T-helper 9 cell (primary cell): ENCODE results near the gene SYN1.
"Not testable (repeated sequence)": the region's sequence is repeated elsewhere in the genome, so short reads cannot be mapped to it uniquely, and the experiment has no call there.

Experiments used
- DNase-seq: peaks from one replicate; pipeline ENCODE4 v3.0.0-alpha.2; 2020
- total RNA-seq, 2 donors: gene quantifications; one replicate each; lab custom pipeline; 2026; lab: John Stamatoyannopoulos, UW

Gene SYN1
- total RNA-seq, result 0 to 0.14 reads per million in 2 donors

DNA sequence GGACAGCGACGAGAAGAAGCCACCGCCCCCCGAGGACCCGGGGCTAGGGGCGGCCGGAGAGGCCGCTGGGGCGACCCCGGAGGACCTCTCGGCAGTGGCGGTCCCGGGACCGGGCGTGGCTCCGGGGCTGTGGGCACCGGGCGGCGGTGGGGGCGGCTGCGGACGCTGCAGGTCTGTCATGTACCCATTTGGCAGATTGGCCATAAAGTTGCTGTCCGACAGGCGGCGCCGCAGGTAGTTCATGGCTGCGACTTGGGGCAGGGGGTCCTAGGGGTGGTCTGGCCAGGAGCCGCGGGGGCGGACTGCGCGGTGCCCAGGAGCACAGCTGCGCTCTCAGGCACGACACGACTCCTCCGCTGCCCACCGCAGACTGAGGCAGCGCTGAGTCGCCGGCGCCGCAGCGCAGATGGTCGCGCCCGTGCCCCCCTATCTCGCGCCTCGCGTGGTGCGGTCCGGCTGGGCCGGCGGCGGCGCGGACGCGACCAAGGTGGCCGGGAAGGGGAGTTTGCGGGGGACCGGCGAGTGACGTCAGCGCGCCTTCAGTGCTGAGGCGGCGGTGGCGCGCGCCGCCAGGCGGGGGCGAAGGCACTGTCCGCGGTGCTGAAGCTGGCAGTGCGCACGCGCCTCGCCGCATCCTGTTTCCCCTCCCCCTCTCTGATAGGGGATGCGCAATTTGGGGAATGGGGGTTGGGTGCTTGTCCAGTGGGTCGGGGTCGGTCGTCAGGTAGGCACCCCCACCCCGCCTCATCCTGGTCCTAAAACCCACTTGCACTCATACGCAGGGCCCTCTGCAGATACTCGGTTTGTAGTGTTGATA is at the start of gene SYN1:
Gene SYN1 (minus strand): TSS at position 372 of the 817 bp plus-strand sequence. CDS start 129 bp downstream, at position 243.
- peak; percentile 69 for DNase-seq

- not testable (repeated sequence) for DNase-seq
Measured at GRCh38 chrX:47665797-47666196, 46.1 kb upstream of the SYN1 start.

GRCh38 chrX:47664737-47665136 is 45.1 kb upstream of the SYN1 start:
- no peak for DNase-seq

DNA sequence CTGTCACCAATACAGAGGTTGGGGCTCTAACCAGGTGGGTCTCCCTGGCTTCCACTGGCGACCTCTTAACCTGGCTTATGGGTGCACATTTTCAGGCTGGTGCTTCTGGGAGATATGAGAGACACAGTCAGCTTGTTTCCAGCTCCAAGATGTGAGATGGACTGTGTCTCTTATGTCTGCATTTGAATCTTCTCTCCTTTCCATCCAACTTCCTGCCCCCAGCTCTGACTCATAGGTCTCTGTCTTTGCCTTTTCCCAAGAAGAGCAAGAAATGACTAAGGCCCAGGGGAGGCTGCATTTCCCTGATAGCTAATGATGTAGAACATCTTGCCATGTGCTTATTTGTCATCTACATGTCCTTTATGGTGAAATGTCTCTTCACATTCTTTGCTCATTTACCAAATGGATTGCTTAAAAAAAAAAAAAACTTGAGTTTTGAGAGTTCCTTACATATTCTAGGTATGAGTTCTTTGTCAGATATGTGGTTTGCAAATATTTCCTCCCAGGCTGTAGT is 42.5 kb upstream of the SYN1 start:
- no peak for DNase-seq

DNA sequence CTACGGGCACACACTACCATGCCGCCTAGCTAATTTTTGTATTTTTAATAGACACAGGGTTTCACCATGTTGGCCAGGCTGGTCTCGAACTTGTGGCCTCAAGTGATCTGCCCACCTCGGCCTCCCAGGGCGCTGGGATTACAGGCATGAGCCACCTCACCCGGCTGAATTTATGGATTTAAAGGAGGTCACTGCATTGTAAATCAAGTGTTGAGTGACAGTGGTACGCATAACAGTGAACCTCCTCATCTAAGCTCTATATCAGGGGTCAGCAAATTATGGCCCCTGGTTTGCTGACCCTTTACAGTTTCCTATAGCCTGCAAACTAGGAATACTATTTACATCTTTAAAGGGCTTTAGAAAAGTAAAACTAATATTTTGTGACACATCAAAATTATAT is 41.9 kb upstream of the SYN1 start:
- DNase-seq, result no peak

- no peak for DNase-seq
Measured at GRCh38 chrX:47659421-47659726, 39.7 kb upstream of the SYN1 start.

DNA sequence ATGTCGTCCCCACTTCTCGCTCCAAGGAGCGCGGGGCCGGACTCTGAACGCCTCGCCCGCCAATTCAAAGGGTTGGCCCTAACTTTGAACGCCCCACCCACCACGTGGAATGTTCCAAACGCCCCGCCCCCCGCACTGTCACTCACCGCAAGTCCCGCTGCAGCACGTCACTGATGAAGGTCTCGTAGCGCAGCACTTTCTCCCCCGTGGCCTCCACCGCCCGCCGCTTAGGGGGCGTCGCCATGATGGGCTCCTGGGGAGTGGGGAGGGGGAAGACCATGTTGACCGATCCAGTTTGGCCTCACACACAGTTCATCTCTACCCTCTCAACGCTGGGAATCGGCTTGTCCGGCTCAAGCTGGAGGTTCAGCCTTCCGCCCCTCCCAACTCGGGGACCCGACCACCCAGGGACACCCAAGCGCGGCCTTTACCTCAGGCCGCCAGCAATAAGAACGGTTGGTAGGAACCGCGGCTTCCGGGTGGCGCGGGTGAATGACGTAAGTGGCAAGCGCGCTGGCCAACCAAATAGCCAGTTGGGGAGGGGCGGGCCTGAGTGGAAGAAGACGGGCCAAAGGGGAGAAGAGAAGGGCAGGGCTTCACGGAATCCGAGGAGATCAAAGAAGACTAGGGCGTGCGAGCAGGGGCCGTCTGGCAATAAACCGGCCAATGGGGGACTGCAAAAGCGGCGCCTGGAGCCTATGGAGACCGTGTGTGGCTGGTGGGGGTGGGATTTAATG is 39.2 kb upstream of the SYN1 start, which contains the start of gene UXT:
Gene UXT (minus strand): TSS at position 497 of the 737 bp plus-strand sequence. CDS start 253 bp downstream, at position 244.
- peak; percentile 87 for DNase-seq

- DNase-seq, result no peak
Measured at GRCh38 chrX:47658301-47658683, 38.6 kb upstream of the SYN1 start.

DNA sequence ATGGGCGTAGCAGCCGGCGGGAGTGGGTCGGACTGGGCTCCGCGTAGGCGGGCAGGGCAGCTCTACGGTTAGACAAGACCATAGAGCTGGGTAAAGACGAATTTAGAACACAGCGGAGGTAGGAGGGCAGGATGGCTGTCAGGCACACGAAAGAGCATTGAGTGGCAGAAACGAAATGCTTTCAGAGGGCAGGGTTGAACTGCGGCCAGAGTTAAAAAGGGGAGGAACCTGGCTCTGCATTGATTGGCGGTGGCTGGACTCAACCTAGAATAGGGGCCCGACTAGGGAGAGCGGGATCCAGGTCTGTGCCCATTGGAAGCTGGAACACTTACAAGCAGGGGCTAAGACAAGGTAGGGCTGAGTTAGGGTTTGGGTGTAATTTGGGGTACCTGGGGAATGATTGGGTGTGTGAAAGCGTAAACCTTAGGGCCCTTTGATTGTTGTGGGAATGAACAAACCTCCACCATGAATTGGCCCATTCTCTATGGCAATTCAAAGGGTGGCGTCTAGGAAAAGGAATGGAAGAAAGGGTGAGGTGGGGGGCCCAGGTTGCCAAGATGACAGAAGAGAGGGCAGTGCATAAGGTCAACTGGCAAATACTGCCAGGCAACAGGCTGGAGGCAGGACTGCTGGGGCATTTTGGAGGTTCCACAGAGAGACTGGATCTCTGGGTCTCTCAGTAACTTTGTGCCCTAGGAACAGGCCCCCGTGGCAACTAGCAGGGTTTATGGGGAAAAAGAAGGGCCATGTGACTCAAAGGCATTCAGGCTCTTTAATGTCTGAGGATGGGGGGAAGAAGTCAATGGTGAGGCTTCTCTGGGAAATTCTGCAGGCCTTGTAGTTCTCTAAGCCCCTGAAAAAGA is 31.6 kb upstream of the SYN1 start:
- DNase-seq, result no peak

DNA sequence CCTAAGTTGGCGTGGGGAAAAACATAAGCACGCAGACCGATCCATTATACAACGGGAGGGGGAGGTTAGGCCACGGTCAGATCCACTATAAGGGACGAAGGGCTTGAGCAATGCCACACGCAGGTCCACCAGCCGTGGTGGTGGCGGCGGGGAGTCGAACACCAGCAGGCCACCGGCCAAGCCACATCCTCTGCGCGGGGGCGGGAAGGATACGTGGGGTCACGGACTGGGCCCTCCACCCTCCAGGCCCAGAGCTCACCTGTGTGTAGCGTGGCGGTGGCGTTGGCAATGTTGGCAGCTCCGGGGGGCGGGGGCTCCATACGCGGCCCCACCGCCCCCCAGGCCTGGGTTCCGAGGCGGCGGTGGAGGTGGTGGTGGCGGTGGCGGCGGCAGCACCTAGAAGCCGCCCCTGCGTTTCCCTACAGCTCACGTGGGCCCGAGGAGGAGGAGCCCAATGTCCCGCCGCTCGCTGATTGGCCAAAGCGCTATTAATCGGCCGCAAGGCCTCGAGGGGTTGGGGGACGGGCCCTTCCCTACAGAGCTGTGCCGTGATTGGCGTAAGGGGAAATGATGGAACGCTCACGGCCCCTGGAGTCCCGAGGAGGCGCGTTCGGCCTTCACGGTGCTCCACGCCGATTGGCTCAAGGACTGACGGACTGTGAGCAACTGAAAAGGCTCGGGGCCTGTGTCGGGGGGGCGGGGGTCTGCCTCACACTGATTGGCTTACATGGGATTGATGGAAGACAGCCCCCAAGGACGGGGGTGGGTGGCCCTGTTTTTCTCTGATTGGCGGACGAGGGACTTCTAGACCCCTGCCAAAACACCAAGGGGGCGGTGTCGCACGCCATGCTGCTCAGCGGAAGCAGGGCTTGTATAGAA is 30.7 kb upstream of the SYN1 start, which contains the start of gene ELK1:
Gene ELK1 (minus strand): TSS at position 400 of the 879 bp plus-strand sequence. CDS start 9,122 bp downstream, outside the sequence.
- DNase-seq, result peak; percentile 76

- no peak for DNase-seq
Measured at GRCh38 chrX:47649781-47650163, 30.1 kb upstream of the SYN1 start.

DNA sequence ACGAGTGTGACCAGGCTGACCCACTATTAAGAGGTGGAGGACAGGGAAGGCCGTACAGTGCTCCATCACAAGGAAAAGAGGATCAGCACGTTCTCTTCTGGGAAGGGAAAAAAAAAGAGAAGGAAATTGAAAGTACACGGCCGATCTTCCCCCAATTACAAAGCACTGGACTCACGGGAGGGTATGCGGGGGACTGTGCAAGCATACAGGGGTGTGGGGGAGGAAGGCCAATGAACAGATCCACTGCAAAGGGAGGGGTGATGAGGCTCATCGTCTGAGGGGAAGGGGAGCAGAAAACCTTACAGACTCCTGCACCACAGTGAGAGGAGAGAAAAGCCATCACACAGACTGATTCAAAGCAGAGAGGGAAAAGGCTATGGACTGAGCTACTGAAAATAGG is 29.6 kb upstream of the SYN1 start:
- DNase-seq, result no peak

DNA sequence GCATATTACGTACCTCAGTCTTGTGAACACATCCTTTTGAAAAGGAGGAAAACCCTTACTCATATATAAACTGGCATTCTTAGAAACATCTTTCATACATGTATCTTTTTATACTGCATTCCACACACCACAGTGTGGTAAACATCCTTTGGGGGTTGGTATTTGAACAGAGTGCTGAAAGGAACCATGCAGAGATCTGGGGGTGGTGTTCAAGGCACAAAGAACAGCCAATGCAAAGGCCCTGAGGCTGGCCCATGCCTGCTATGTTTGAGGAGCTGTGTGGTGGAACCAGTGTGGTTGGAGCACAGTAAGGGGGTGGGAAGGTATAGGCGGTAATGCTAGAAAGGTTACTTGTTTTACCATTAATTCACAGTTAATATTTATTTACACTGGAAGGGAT is 28.7 kb upstream of the SYN1 start:
- DNase-seq, result no peak

GRCh38 chrX:47646636-47647035 is 27.0 kb upstream of the SYN1 start:
- DNase-seq, result no peak

GRCh38 chrX:47645530-47645929 is 25.9 kb upstream of the SYN1 start:
- DNase-seq, result no peak

DNA sequence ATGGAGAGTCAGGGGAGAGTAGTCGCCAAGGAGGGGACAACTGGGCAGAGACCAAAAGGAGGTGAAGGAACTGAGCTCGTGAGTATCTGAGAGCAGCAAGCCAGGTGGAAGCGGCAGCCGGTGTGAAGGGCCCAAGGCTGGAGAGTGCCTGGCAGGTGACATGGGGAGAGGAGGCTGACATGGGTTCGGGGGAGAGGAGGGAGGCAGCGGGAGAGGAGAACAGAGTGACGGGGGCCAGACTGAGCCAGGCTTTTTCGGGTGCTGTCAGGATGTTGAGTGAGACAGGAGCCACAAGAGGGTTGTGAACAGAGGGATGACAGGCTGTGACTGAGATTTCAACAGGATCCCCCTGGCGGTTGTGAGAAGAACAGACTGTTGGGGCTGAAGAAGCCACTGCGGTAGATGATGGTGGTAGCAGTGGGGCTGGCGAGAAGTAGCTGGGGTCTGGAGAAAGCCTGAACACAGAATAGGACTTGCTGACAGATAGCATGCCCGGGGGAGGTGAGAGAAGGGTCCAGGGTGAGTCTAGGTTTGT is 25.0 kb upstream of the SYN1 start:
- no peak for DNase-seq

- DNase-seq, result no peak
Measured at GRCh38 chrX:47643926-47644325, 24.3 kb upstream of the SYN1 start.

DNA sequence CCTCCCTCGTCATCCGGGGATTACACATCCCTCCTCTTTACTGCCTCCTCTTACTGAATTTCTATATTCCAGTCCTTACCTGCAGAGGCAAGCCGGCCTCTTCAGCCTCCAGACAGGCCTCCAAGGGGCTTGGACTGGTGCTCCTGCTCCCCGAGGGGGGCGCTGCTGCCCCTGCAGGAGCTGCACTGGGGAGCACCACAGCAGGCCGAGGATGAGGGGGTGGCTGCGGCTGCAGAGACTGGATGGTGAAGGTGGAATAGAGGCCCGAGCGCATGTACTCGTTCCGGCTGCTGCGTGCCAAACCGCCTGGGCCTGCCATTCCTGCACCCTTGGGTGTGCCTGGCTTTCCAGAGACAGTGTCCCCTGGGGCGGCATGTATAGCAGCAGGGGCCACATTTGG is 19.2 kb upstream of the SYN1 start:
- no peak for DNase-seq

- DNase-seq, result no peak
Measured at GRCh38 chrX:47637546-47638195, 18.0 kb upstream of the SYN1 start.

DNA sequence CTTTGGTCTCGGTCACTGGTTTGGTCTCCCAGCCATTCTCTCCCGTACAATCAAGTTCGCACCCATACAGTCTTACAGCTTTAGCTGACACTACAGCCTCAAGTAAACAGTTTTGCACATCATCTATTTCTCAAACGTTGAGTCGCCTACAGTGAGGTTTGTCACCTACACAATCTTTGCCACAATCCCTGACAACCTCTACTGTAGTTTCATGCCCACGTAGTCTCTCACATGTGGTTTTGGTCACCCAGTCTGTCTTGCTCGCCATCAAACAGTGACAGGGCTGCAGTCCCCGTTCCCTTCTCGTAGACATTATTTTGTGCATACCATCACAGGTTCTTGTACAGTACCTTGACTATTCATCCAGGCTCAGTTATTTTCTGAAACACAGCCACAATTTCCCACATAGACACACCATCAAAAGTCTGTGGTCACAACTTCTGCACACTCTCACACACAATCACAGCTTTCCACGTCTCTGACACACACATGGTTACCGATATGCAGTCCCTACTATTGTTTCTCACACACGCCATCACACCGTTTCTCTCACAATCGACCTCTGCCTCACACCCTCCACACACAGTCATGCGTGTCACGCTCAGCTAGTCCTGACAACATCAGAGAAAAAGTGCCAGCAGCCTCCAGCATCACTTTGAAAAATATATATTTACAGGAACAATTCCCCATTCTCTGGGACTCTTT is 15.4 kb upstream of the SYN1 start:
- DNase-seq, result no peak
